ENCODE measurements around the gene CCT3.

DNA sequence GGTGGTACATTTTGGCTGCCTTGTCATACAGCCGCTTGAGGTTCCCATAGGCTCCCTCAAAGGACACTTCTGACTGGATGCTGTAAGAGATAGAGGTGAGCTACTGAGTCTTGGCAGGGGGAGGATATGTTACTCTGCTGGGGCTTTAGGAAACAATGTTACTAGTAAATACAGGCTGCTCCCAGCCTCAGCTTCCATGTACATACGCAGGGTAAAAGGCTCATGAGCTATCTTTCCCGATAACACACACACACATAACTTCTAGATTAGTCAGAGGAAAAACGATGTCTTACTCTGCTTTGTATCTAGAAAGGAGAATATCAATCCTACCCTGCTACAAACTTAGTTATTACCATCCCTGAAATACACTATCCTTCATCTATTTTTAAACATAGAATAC, 69.8 kb downstream of the CCT3 start:
- no peak for TF ChIP-seq CTCF (IDR thresholded peaks at IDR 0.05)
- no peak for TF ChIP-seq POLR2A (IDR thresholded peaks at IDR 0.05)

Data from body of pancreas (tissue), 4 donors.